Caco-2 (cell line): ENCODE measurements around the gene PDE5A. TPM values are rescaled to one million over a fixed set of nuclear protein-coding genes. Genes with fewer than 3 reads are reported as not detected.

Source experiments
- BruUV-seq: library from RNA; stranded (reverse); fragments of 400-500 nt; replicated peaks from 2 replicates; lab custom pipeline; 2021; lab: Mats Ljungman, UMichigan
- CTCF ChIA-PET: fragments of 300-600 bp; sonication (Branson Sonifier 250); formaldehyde crosslinking; loops from one replicate; lab custom pipeline; 2022; ENCODE audit warnings: antibody characterized with exemption; lab: Charles Lee
- POLR2A ChIA-PET: fragments of 300-600 bp; sonication (Branson Sonifier 250); formaldehyde crosslinking; loops from one replicate; lab custom pipeline; 2022; ENCODE audit warnings: antibody characterized with exemption; lab: Charles Lee
- DNase-seq, 2 experiments: peaks; one replicate each; pipeline versions ENCODE4 v3.0.0 to v3.0.0-alpha.2; 2020 to 2022
- H3K27me3 ChIP-seq: replicated peaks from 2 replicates; pipeline ENCODE4 v1.6.0; 2011; ENCODE audit warnings: low read length; ENCODE audit not compliant: control insufficient read depth, insufficient read depth
- H3K36me3 ChIP-seq: 2 replicates; pipeline ENCODE4 v1.5.1; 2011; ENCODE audit warnings: low read length; ENCODE audit not compliant: control insufficient read depth, insufficient read depth
- H3K4me1 ChIP-seq: fragments of 250-450 bp; sonication (Bioruptor Pico); 2 replicates; pipeline ENCODE4 v1.5.1; 2020; ENCODE audit warnings: mild to moderate bottlenecking
- H3K4me3 ChIP-seq: 2 replicates; pipeline ENCODE4 v1.5.1; 2011; ENCODE audit warnings: low read depth, mild to moderate bottlenecking, control low read depth, low read length
- H3K9me3 ChIP-seq: fragments of 250-450 bp; sonication (Bioruptor Pico); 2 replicates; pipeline ENCODE4 v1.5.1; 2020; ENCODE audit warnings: mild to moderate bottlenecking, moderate library complexity
- H3K27ac Mint-ChIP-seq: one replicate; pipeline ENCODE4 v1.8.0; 2022; ENCODE audit warnings: mixed read lengths; ENCODE audit not compliant: unreplicated experiment
- H3K27me3 Mint-ChIP-seq: one replicate; pipeline ENCODE4 v1.8.0; 2022; ENCODE audit warnings: mixed read lengths; ENCODE audit not compliant: insufficient read depth, unreplicated experiment
- H3K36me3 Mint-ChIP-seq: one replicate; pipeline ENCODE4 v1.8.0; 2022; ENCODE audit warnings: mild to moderate bottlenecking, mixed read lengths; ENCODE audit not compliant: insufficient read depth, unreplicated experiment
- H3K4me1 Mint-ChIP-seq: one replicate; pipeline ENCODE4 v1.8.0; 2022; ENCODE audit warnings: low read depth, mixed read lengths; ENCODE audit not compliant: unreplicated experiment
- H3K4me3 Mint-ChIP-seq: one replicate; pipeline ENCODE4 v1.8.0; 2022; ENCODE audit warnings: mild to moderate bottlenecking, moderate library complexity, mixed read lengths; ENCODE audit not compliant: unreplicated experiment
- H3K9me3 Mint-ChIP-seq: one replicate; pipeline ENCODE4 v1.8.0; 2022; ENCODE audit warnings: mixed read lengths; ENCODE audit not compliant: unreplicated experiment
- intact Hi-C: fragments of 100-400 bp; cut with micrococcal nuclease; formaldehyde crosslinking; loops from one replicate; pipeline ENCODE4 v1.10.0; 2022; ENCODE audit not compliant: unreplicated experiment
- total RNA-seq: library from RNA; stranded (reverse); gene quantifications from 2 replicates; pipeline ENCODE4 v1.2.3, GENCODE V29; 2022
- TF ChIP-seq, protein P1 (sequence below), 2 experiments: fragments of 200-600 bp in 1 of 2; IDR thresholded peaks; 1 replicate in 1 of 2; 2 replicates in 1 of 2; pipeline versions ENCODE4 v1.5.1 to v1.8.0; 2011 to 2022; ENCODE audit warnings: antibody characterized with exemption in 1 of 2, control low read depth in 1 of 2, inconsistent platforms in 1 of 2, low read depth in 1 of 2, low read length in 1 of 2, mild to moderate bottlenecking in 1 of 2, moderate library complexity in 1 of 2; ENCODE audit not compliant: insufficient read depth in 1 of 2, severe bottlenecking in 1 of 2, unreplicated experiment in 1 of 2

The PDE5A gene
- total RNA-seq, 1 experiment from 2014 or later: 7.9 TPM

DNA sequence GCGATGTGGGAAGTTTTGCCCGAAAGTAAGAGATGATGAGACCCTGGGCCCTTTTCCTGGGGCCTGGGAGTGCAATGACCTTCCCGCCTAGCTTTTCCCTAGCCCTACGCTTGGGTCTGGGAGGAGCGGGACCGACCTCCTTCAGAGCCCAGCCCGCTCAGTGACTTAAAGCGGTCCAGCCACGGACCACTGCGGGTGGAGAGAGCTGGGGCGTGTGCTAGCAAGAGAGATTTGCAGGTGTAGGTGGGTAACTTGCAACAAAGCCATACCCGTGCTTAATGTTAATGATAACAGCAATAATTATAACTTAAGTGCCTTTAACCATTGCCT lies 503 bp upstream of the PDE5A start:
- TF ChIP-seq, protein P1, sequence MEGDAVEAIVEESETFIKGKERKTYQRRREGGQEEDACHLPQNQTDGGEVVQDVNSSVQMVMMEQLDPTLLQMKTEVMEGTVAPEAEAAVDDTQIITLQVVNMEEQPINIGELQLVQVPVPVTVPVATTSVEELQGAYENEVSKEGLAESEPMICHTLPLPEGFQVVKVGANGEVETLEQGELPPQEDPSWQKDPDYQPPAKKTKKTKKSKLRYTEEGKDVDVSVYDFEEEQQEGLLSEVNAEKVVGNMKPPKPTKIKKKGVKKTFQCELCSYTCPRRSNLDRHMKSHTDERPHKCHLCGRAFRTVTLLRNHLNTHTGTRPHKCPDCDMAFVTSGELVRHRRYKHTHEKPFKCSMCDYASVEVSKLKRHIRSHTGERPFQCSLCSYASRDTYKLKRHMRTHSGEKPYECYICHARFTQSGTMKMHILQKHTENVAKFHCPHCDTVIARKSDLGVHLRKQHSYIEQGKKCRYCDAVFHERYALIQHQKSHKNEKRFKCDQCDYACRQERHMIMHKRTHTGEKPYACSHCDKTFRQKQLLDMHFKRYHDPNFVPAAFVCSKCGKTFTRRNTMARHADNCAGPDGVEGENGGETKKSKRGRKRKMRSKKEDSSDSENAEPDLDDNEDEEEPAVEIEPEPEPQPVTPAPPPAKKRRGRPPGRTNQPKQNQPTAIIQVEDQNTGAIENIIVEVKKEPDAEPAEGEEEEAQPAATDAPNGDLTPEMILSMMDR (IDR thresholded peaks at IDR 0.05; ENCODE audit: insufficient read depth in 1 of 2, low read depth in 1 of 2, low read length in 1 of 2, severe bottlenecking in 1 of 2, unreplicated experiment in 1 of 2): no peak
- H3K4me3 Mint-ChIP-seq: peak overlapping the region; percentile 90
- H3K27me3 ChIP-seq: no peaks in the 10 kb centered on the region
- no peaks in the 10 kb centered on the region; the same call in 1 of the 2 replicates for H3K4me1 ChIP-seq
- no peaks in the 10 kb centered on the region for H3K36me3 ChIP-seq
- no peaks in the 10 kb centered on the region for H3K36me3 Mint-ChIP-seq
- intact Hi-C loops: loop anchor here (2.0 to 5.0 kb wide), 2 partner anchors 78 to 243 kb away; no protein-coding TSS in a partner anchor
- CTCF ChIA-PET: interaction anchor here (0.6 to 1.4 kb wide), 14 partner anchors 14 to 427 kb away, joined by 3 to 9 read pairs (median 4); no protein-coding TSS in a partner anchor
- H3K9me3 Mint-ChIP-seq: no peaks in the 10 kb centered on the region
- peak overlapping the region; percentile 70 for H3K27ac Mint-ChIP-seq
- peak overlapping the region; percentile 69 for H3K4me3 ChIP-seq
- H3K4me1 Mint-ChIP-seq: peaks cover 5% of the 10 kb centered on the region
- H3K9me3 ChIP-seq: no peaks in the 10 kb centered on the region
- no TSS peak for BruUV-seq
- no peaks in the 10 kb centered on the region for H3K27me3 Mint-ChIP-seq
- no peak for DNase-seq
- POLR2A ChIA-PET: interaction anchor here (0.6 kb wide), 1 partner anchor 26 kb away, joined by 3 read pairs; no protein-coding TSS in a partner anchor

DNA sequence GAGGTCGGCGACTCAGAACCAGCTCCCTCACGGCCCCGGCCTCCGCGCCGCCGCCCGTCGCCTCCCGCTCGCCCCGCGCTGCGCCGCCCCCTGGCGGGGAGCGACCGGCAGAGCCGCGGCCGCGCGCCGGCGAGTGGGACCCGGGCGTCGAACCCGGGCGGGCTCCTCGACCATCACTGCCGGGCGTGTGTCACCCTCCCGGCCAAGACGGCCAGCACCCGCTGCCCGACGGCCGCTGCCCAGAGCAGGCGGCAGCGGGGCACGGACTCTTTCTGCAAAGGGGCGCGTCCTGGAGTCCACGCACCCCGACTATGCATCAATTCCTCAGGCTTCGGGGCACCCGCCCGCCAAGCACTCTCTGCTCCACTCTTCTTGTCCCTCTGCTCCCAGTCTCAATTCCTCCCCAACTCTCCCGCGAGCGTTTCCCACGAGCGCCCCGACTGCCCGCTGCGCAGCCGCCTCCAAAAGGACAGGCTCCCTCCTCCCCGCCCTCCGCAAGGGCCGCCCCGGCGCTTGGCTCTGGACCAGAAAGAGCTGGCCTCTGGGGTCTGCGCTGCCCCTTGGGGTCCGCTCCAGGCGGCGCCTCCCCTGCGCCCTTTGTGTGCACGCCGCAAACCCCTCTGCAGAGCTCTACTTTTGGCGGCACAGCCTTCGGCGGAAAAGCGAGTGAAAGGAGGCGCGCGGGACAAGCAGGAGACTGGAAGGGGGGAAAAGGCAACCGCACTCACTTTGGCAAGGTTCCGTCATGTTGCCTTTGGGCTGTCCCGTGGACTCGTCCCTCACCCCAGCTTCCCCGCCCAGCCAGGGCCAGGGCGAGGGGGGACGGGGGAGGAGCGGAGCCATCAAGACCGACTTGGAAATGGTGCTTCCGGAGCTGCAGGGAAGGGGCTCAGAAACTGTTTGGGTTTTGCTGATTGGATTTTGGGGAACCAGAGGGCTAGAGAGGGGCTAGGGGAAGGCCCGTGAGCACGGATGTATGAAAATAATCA lies 1.0 kb downstream of the PDE5A start:
- Histone ChIP-seq H3K27me3 (no peaks in the 10 kb centered on the region), H3K9me3 (no peaks in the 10 kb centered on the region), H3K4me1 (no peaks in the 10 kb centered on the region; the same call in 1 of the 2 replicates), H3K4me3 (peak overlapping the region; percentile 69), H3K36me3 (no peaks in the 10 kb centered on the region)
- Mint-ChIP-seq H3K9me3 (no peaks in the 10 kb centered on the region), H3K36me3 (no peaks in the 10 kb centered on the region), H3K4me1 (peaks cover 5% of the 10 kb centered on the region), H3K4me3 (peak overlapping the region; percentile 90), H3K27me3 (no peaks in the 10 kb centered on the region), H3K27ac (peak overlapping the region; percentile 70)
- ChIA-PET POLR2A (interaction anchor here (1.2 kb wide), 1 partner anchor 172 kb away, joined by 3 read pairs; no protein-coding TSS in a partner anchor), CTCF (interaction anchor here (0.6 to 1.6 kb wide), 4 partner anchors 21 to 82 kb away, joined by 3 to 18 read pairs (median 3); no protein-coding TSS in a partner anchor)
- TSS peak; percentile 12 for BruUV-seq
- TF ChIP-seq, protein P1 (IDR thresholded peaks at IDR 0.05; ENCODE audit: insufficient read depth in 1 of 2, low read depth in 1 of 2, low read length in 1 of 2, severe bottlenecking in 1 of 2, unreplicated experiment in 1 of 2): peak; percentile 21 to 22
- intact Hi-C loops: loop anchor here (1.0 to 5.0 kb wide), 8 partner anchors 32 to 646 kb away; no protein-coding TSS in a partner anchor
- DNase-seq: peak; percentile 45 to 81

DNA sequence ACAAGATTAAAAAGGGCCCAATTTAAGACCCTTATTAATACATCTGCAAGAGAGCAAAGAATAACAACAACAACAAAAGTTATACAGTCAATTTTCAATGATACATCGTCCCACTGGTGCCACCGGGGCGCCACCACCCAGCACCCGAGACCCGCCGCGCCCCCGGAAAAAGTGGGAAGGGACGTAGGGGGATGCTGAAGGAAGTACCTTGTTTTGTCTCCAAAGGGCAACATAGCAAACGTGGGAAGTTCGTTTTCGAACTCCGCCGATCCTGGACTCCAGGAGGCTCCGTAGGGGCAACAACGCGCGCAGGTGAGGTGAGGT lies 1.7 kb downstream of the PDE5A start:
- no peaks in the 10 kb centered on the region for H3K27me3 Mint-ChIP-seq
- DNase-seq: peak in 1 of 2 experiments; percentile 53
- BruUV-seq: no TSS peak
- ChIA-PET CTCF (interaction anchor here (0.6 to 1.6 kb wide), 4 partner anchors 20 to 82 kb away, joined by 3 to 18 read pairs (median 3); no protein-coding TSS in a partner anchor), POLR2A (interaction anchor here (1.2 kb wide), 1 partner anchor 172 kb away, joined by 3 read pairs; no protein-coding TSS in a partner anchor)
- Histone ChIP-seq H3K9me3 (no peaks in the 10 kb centered on the region), H3K4me1 (no peaks in the 10 kb centered on the region; the same call in 1 of the 2 replicates), H3K27me3 (no peaks in the 10 kb centered on the region), H3K4me3 (peak overlapping the region; percentile 69), H3K36me3 (no peaks in the 10 kb centered on the region)
- H3K36me3 Mint-ChIP-seq: no peaks in the 10 kb centered on the region
- no peaks in the 10 kb centered on the region for H3K4me1 Mint-ChIP-seq
- intact Hi-C loops: loop anchor here (1.0 to 5.0 kb wide), 2 partner anchors 68 to 245 kb away; no protein-coding TSS in a partner anchor
- no peaks in the 10 kb centered on the region for H3K9me3 Mint-ChIP-seq
- peak overlapping the region; percentile 90 for H3K4me3 Mint-ChIP-seq
- peak overlapping the region; percentile 44 for H3K27ac Mint-ChIP-seq
- TF ChIP-seq, protein P1 (IDR thresholded peaks at IDR 0.05; ENCODE audit: insufficient read depth in 1 of 2, low read depth in 1 of 2, low read length in 1 of 2, severe bottlenecking in 1 of 2, unreplicated experiment in 1 of 2): no peak
